Osteocyte (in vitro differentiated cells): Measurements from ENCODE around the gene CWC15. TPM values are rescaled to one million over a fixed set of nuclear protein-coding genes. Genes with fewer than 3 reads are reported as not detected.
"Not testable (repeated sequence)": the region's sequence is repeated elsewhere in the genome, so short reads cannot be mapped to it uniquely, and the experiment has no call there.

ENCODE experiments used
- DNase-seq: peaks from one replicate; pipeline ENCODE4 v3.0.0; 2021; ENCODE audit warnings: mixed read lengths; ENCODE audit not compliant: unreplicated experiment; ENCODE audit errors: extremely low spot score
- H3K27ac Mint-ChIP-seq: one replicate; pipeline ENCODE4 v1.8.0; 2021; ENCODE audit warnings: mild to moderate bottlenecking, mixed read lengths; ENCODE audit not compliant: unreplicated experiment
- H3K27me3 Mint-ChIP-seq: one replicate; pipeline ENCODE4 v1.8.0; 2021; ENCODE audit warnings: mixed read lengths; ENCODE audit not compliant: unreplicated experiment
- H3K36me3 Mint-ChIP-seq: one replicate; pipeline ENCODE4 v1.8.0; 2021; ENCODE audit warnings: mixed read lengths; ENCODE audit not compliant: unreplicated experiment
- H3K4me1 Mint-ChIP-seq: one replicate; pipeline ENCODE4 v1.8.0; 2021; ENCODE audit warnings: mixed read lengths; ENCODE audit not compliant: unreplicated experiment
- H3K4me3 Mint-ChIP-seq: one replicate; pipeline ENCODE4 v1.8.0; 2021; ENCODE audit warnings: mild to moderate bottlenecking, moderate library complexity, mixed read lengths; ENCODE audit not compliant: unreplicated experiment
- H3K9me3 Mint-ChIP-seq: one replicate; pipeline ENCODE4 v1.8.0; 2021; ENCODE audit warnings: mixed read lengths; ENCODE audit not compliant: unreplicated experiment
- CTCF ChIP-seq: fragments of 200-600 bp; sonication (generic); IDR thresholded peaks from 2 replicates; pipeline ENCODE4 v1.5.0; 2021; ENCODE audit warnings: antibody characterized with exemption, mild to moderate bottlenecking, moderate library complexity
- long read RNA-seq: library from polyadenylated mRNA; unstranded; transcript quantifications from one replicate; pipeline ENCODE4 v2.0.0, GENCODE V29; 2021
- total RNA-seq: library from RNA; stranded (reverse); gene quantifications from 2 replicates; pipeline ENCODE4 v1.2.1, GENCODE V29; 2021

CWC15 gene
- 58.9 and 60.3 TPM in 2 replicates for total RNA-seq
- long read RNA-seq, transcript CWC15-201 (7 exons, 1,576 nt): major isoform, 38 of 49 reads
- long read RNA-seq, partial matches to known transcripts: 2 of 49 reads
- long read RNA-seq, other reads (novel, unspliced or antisense): 8 of 49 reads

GRCh38 chr11:94973099-94973968, at the start of gene CWC15, which contains the start of gene KDM4D:
TSS of gene CWC15 (minus strand) at chr11:94973556. CDS start at chr11:94972185, 1,371 bp downstream.
TSS of gene KDM4D (plus strand) at chr11:94973709. CDS start at chr11:94997373, 23,664 bp downstream.
- peak within 1 kb of the TSS; percentile 93 for H3K27ac Mint-ChIP-seq
- no peaks in the 10 kb centered on the region for H3K27me3 Mint-ChIP-seq
- peaks cover 27% of the 10 kb centered on the region for H3K36me3 Mint-ChIP-seq
- H3K4me1 Mint-ChIP-seq: peaks cover 24% of the 10 kb centered on the region
- no peaks in the 10 kb centered on the region for H3K9me3 Mint-ChIP-seq
- peak; percentile 95 for DNase-seq
- peak within 1 kb of the TSS; percentile 100 for H3K4me3 Mint-ChIP-seq
- TF ChIP-seq CTCF: no peak

DNA sequence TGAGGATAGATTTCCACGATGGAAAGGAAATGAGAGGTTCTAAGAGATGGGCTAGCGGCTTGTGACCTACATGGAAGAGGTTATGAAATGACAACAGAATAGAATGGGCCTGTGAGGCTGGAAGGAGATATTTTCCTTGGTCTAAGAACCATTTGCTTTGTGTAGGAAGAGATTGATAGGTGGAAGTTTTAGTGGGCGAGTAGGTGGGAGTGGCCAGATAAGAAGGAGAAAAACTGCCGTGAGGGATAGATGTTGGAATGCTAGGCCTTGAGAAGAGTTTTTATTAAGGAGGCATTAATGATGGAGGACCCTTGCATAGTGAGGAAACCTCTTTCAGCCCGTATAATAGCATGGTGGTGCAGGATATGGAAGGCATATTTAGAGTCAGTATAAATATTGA, 48.1 kb upstream of the CWC15 start:
- not testable (repeated sequence) for H3K4me1 Mint-ChIP-seq, H3K27me3 Mint-ChIP-seq, DNase-seq

GRCh38 chr11:95016139-95016538, 42.8 kb upstream of the CWC15 start:
- no peak for TF ChIP-seq CTCF
- Mint-ChIP-seq H3K36me3 (no peaks in the 10 kb centered on the region), H3K27me3 (peaks cover 14% of the 10 kb centered on the region), H3K4me3 (no peak overlapping the region), H3K27ac (no peak overlapping the region), H3K4me1 (no peaks in the 10 kb centered on the region), H3K9me3 (no peaks in the 10 kb centered on the region)
- DNase-seq: no peak

More for the DNA sequence above, 48.1 kb upstream of the CWC15 start:
- H3K27ac Mint-ChIP-seq, H3K4me3 Mint-ChIP-seq, H3K36me3 Mint-ChIP-seq, H3K9me3 Mint-ChIP-seq: not testable (repeated sequence)

DNA sequence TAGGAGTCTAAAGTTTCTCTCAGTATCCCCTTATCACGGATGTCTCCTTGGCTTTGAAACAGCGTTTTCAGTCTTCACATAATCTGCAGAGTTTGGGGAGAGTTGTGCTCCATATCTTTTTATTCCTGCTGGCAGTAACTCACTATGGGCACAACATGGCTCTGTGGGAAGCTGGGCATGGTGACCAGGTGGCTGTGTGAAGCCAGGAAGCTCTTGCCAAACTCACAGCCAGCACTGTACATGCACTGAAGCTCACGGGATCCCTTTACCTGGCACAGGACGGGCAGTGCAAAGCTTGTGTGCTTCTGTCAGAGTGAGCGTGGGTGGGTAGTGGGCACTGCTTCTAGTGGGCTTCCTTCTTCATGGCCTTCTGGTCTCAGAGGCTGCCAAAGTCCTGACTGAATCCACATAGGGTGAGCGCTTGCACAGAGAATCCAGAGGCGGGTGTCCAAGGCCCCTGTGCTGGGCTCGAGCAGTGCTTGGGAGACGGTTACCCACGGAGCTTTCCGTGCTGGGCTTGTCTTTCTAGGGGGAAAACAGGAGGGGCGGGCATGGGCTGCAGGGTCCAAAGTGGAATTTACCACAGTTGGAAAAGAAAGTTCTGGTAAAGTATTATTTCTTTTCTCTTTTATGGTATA, 40.9 kb upstream of the CWC15 start:
- no peak for DNase-seq
- Mint-ChIP-seq H3K9me3 (no peaks in the 10 kb centered on the region), H3K27ac (no peak overlapping the region), H3K36me3 (no peaks in the 10 kb centered on the region), H3K4me1 (no peaks in the 10 kb centered on the region), H3K4me3 (no peak overlapping the region), H3K27me3 (peaks cover 30% of the 10 kb centered on the region)
- no peak for TF ChIP-seq CTCF

DNA sequence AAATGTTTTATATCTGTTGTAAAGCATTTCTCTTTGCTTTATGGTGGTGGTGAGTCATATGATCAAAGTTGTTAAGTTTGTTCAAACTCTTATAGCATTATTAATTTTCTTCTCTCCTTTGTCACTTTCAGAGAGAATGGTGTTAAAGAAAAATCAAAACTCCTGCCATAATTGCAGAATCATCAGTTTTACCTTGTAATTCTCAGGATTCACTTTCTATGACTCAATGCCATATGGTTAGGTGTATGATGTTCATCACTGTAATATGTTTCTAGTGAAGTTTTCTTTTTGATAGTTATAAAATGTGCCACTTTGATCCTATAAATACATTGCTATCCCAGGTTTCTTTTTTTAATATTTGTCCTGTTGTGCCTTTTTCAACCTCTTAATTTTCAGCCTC, 38.0 kb upstream of the CWC15 start:
- Mint-ChIP-seq H3K27ac (no peak overlapping the region), H3K4me3 (no peak overlapping the region), H3K36me3 (no peaks in the 10 kb centered on the region), H3K4me1 (no peaks in the 10 kb centered on the region), H3K27me3 (peaks cover 51% of the 10 kb centered on the region), H3K9me3 (peaks cover 10% of the 10 kb centered on the region)
- no peak for TF ChIP-seq CTCF
- no peak for DNase-seq
